Stimulated activated CD4-positive, alpha-beta T cell treated with anti-CD3 and anti-CD28 coated beads, Interleukin-4, amount 100 ng/mL, for 48 hours (primary cell): ENCODE measurements around the gene C16orf92.
"Not testable (repeated sequence)": the region's sequence is repeated elsewhere in the genome, so short reads cannot be mapped to it uniquely, and the experiment has no call there.

Experiments
- DNase-seq, 2 donors: peaks; one replicate each; pipeline ENCODE4 v3.0.0-alpha.2; 2020; ENCODE audit warnings: low read depth in 2 of 2

The C16orf92 gene

DNA sequence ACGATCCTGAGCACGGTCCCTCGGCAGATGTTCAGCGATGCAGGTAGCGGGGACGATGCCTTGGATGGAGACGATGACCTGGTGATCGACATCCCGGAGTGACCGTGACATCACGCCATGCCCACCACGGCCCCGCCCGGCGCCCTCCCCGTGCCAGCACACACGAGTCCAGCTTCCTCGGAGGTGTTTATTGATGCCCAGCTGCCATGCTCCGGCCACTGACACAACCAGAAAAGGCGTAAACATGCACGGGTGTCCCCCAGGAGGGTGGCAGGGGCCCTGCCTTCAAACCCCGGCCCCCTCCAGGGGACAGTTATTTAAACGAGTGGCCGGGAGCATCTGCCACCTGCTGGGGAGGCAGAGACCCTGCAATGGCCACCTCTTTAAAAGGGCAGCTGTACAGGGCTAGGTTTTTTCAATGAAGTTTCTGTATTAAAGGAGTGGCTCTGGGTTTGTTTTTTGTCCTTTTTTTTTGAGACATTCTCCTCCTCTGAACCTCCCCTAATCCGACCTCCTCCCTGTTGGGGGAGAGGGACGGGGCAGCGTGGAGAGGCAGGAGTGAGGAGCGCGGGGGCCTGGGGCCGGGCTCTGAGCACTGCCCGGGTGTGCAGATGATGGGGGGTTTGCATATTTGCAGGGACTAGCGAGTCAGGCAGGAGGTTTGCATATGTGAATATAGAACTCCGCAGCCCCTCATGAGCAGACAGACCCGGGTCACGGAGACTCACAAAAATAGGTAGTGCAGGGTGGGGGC, 17.5 kb upstream of the C16orf92 start:
- no peak for DNase-seq

- no peak for DNase-seq
Observed at GRCh38 chr16:30006095-30006473, 16.9 kb upstream of the C16orf92 start.

GRCh38 chr16:30006659-30007377, 16.2 kb upstream of the C16orf92 start:
- DNase-seq, result no peak

- no peak for DNase-seq
Observed at GRCh38 chr16:30007378-30007895, 15.6 kb upstream of the C16orf92 start.

DNA sequence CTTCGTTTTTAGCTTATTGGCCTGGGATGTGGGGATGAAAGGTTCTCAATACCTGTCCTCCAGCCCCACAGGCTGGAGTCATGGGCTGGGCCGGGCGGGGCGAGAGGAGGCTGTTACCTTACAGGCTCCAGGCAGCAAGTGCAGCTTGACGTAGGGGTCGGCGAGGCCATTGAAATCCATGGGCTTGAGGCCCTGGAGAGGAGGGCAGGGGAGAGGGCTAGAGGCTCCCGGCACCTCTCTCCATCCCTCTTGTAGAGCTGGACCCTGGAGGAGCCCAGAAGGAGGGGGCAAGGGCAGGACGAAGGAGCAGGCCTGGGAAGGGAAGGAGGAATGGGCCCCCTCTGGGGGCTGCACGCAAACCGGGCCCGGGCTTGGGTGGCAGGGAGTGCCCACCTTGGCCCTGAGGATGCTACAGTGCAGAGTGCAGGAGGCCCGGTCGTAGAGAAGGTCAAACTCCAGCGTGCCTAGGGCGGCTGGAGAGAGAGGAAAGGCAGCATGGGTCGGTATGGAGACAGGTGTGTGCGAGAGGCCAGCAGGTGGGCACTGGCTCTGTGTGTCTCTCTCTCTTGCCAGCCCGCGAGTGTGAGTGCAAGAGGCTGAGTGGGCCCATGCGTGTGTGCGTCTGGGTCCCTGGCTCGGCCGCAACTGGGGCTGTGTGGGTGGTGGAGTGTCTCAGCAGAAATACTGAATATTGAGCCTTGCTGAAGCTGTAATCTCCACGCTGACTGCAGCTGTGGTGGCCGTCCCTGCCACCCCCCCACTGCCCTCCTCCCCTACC, 13.7 kb upstream of the C16orf92 start:
- no peak for DNase-seq

DNA sequence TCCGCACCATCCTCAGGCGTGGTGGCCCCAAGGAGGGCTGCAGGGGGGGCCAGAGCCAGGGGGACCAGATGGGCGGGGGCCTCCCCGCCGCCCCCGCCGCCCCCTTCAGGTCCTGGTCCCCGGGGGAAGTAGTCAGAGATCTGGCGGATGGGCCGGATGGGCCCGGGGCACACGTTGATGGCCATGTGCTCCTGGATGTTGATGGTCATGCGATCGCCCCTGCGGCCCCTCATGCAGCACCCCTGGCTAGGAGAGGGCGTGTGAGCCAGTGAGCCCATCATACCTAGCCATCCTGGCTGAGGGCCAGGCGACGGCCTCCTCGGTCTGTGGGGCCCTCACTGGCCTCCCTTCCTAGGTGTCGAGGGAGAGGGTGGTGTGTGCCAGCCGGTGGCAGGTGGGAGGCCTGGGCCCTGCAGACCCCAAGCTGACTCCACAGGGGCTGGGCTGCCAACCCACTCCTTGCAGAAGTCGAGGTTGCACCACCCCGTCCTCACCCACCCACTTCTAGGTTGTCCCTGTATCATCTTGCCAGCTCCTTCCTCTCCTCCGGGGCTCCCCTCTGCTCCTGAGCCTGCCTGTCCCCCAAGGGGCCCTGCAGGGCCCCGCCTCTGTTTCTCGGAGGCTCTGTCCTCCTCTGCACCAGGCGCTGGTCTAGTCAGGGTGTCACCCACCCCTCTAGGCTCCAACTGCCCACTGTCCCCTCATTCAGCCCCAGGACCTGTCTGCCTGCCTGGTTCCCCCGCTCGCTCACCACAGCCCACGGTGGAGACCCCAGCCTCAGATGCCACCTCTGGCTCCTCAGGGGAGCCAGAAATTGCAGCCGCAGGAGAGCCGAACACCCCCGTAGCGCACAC, 12.8 kb upstream of the C16orf92 start:
- DNase-seq, result no peak

GRCh38 chr16:30010844-30011713, 11.9 kb upstream of the C16orf92 start, which contains the start of gene DOC2A:
DOC2A (minus strand) TSS chr16:30011027; CDS start chr16:30010222, 805 bp downstream.
- no peak for DNase-seq

GRCh38 chr16:30011714-30012504, 11.1 kb upstream of the C16orf92 start:
- no peak for DNase-seq

- DNase-seq, result not testable (repeated sequence)
Observed at GRCh38 chr16:30012598-30012997, 10.4 kb upstream of the C16orf92 start.

GRCh38 chr16:30015450-30015849, 7.5 kb upstream of the C16orf92 start:
- not testable (repeated sequence) for DNase-seq

DNA sequence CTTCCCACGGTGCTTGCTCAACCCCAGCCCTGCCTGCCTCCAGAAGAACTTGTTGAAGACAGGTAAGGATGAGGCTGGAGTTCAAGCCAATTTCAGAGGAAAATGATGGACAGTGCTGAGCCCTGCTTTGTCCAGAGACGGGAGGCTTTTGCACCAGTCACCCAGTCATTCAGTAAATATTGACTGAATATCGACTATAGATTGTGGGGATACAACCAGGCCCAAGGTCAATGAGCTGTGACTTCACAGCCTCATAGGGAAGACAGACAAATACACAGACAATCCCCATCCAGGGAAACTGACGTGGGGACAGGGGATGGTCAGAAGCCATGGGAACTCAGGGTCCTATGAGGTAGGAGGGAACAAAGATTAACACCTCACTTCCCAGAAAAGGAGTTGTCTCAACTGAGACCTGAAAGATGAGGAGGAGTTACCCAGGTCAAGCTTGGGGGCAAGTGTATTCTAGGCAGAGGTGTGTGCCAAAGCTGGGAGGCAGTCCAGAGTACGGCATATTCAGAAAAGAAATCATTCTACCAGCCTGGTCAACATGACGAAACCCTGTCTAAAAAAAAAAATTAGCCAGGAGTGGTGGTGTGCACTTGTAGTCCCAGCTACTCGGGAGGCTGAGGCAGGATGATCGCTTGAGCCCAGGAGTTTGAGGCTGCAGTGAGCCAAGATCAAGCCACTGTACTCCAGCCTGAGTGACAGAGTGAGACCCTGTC, 6.3 kb upstream of the C16orf92 start:
- no peak for DNase-seq

GRCh38 chr16:30017277-30017656, 5.7 kb upstream of the C16orf92 start:
- DNase-seq, result no peak

GRCh38 chr16:30017937-30018336, 5.1 kb upstream of the C16orf92 start:
- DNase-seq, result not testable (repeated sequence)

GRCh38 chr16:30018731-30019158, 4.3 kb upstream of the C16orf92 start:
- no peak for DNase-seq

DNA sequence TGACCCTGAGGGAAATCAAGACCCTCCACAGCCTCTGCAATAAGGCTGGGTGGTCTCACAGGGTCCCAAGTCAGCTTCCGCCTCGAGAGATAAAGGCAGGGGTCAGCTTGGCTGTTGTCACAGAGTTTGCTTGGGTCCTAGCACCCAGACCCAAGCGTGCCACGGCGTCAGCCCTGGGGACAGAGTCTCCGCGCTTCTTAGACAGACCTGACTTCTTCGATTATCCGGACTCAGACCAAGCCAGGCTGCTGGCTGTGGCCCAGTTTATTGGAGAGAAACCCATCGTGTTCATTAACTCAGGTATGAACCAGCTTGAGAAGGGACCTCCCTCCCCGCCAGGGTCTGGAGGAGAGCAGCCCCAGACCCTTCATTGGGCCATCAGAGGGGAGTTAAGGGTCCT, 588 bp downstream of the C16orf92 start:
- DNase-seq, result no peak

DNA sequence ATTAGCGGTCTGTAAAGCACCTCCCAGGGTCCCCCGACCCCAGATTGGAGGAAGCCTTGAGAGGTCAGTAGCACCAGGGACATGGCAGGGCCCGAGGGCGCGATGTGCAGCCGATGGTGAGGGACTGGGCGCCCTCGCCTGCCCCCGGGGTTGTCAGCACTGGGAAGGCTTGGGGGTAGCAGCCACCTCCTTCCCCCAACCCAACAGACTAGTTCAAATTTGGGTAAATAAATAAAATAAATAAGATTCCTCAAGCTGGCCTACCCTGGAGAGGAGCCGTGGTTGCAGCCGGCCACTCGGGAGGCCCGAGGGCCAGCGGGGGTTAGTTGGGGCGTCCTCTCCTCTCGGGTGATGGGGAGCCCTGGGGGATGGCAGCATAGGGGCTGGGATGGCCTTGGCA, 1.5 kb downstream of the C16orf92 start:
- DNase-seq, result no peak

DNA sequence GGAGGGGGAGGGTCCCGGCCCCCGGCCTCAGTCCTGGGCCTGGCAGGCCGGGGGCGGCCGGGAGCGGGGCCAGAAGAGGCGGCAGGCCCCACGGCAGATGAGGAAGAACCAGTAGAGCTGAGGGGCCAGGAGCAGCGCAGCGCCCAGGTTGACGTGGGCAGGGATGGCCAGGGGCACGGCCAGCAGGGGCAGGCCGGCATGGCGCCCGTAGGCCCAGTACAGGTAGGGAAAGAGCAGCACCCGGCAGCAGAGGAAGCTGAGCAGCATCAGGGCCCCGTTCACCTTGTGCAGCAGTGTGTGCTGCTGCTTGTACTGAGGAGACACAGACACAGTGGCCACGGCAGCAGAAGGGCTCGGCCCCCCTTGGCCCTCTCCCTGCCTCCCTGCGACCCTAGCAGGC, 2.2 kb downstream of the C16orf92 start:
- no peak for DNase-seq

DNA sequence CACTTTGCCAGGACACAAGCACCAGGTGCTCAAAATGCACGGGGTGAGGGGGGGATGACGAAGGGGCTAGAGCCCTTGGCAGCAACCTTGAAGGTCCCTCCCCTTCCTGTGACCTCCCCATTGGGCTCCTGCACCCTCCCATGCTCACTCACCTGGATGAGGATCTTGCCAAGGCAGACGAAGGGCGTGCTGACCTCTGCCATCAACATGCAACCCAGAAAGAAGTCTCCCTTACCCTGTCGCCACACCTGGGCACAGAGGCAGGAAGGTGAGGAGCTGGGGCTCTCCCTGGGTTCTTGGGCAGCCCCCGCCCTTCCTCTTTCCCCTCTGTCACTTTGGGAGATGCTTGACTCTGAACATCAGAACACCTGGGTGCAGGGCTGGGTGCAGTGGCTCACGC, 2.6 kb downstream of the C16orf92 start:
- no peak for DNase-seq

DNA sequence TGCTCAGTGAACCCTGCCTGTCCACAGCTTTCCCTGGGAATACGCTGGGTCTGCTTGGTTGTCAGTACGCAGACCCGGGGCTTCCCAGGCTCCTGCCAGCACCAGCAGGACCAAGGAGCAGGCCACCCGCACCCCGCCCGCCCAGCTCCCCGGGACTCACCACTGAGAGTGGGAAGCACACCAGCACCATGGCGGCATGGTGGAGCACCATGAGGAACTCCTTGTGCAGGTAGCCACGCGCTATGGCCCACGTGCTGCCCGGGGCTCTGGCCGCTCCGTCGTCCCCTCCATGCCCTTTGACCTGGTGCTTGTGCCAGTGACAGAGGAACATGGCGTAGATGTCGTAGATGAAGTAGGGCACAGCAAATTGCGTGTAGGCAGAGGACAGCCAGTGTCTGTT, 3.5 kb downstream of the C16orf92 start:
- DNase-seq, result no peak
